IMR-90 (cell line): Measurements from ENCODE around the gene DHRS13. TPM values are rescaled to one million over a fixed set of nuclear protein-coding genes. Genes with fewer than 3 reads are reported as not detected.

Source experiments
- SMC3 ChIP-seq: fragments of 150-350 bp; IDR thresholded peaks from 2 replicates; pipeline ENCODE4 v1.6.1; 2016; ENCODE audit warnings: low read depth, mild to moderate bottlenecking, antibody characterized with exemption, low read length, moderate library complexity
- polyA plus RNA-seq, 3 experiments: library from polyadenylated mRNA; depleted of rRNA; stranded (reverse); fragments of >200 nt; gene quantifications; 2 replicates each; pipeline ENCODE4 v1.2.3, GENCODE V29; 2012; ENCODE audit warnings: low replicate concordance in 1 of 3
- total RNA-seq: library from RNA; depleted of rRNA; stranded (reverse); fragments of >200 nt; gene quantifications from 2 replicates; pipeline ENCODE4 v1.2.3, GENCODE V29; 2012
- TF ChIP-seq, protein P1 (sequence below): conservative IDR thresholded peaks from 2 replicates; pipeline ENCODE4 v1.5.1; 2012; ENCODE audit warnings: mild to moderate bottlenecking, low read depth, low read length, improper control_type of control experiment

DHRS13 gene
- total and polyA plus RNA-seq, 2 of the 4 experiments (the other 2 are of a cell fraction): 2.7 to 3.9 TPM

GRCh38 chr17:28951991-28952975 is 49.4 kb upstream of the DHRS13 start (continued):
- TF ChIP-seq, protein P1, sequence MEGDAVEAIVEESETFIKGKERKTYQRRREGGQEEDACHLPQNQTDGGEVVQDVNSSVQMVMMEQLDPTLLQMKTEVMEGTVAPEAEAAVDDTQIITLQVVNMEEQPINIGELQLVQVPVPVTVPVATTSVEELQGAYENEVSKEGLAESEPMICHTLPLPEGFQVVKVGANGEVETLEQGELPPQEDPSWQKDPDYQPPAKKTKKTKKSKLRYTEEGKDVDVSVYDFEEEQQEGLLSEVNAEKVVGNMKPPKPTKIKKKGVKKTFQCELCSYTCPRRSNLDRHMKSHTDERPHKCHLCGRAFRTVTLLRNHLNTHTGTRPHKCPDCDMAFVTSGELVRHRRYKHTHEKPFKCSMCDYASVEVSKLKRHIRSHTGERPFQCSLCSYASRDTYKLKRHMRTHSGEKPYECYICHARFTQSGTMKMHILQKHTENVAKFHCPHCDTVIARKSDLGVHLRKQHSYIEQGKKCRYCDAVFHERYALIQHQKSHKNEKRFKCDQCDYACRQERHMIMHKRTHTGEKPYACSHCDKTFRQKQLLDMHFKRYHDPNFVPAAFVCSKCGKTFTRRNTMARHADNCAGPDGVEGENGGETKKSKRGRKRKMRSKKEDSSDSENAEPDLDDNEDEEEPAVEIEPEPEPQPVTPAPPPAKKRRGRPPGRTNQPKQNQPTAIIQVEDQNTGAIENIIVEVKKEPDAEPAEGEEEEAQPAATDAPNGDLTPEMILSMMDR: no peak
- TF ChIP-seq SMC3: no peak
